RWPE2 (cell line): ENCODE results near the gene DPY19L3.

Source experiments
- ATAC-seq: fragments of 200-7000 bp; cut with Tn5 transposase; 3 replicates; pipeline ENCODE4 v1.9.1; 2021; ENCODE audit warnings: low read depth
- DNase-seq: peaks from one replicate; pipeline ENCODE4 v3.0.0-alpha.2; 2020; ENCODE audit warnings: low spot score
- H3K27ac ChIP-seq: fragments of 450-650 bp; 2 replicates; pipeline ENCODE4 v1.5.1; 2017; ENCODE audit warnings: mild to moderate bottlenecking; ENCODE audit not compliant: poor library complexity, severe bottlenecking
- H3K27me3 ChIP-seq: fragments of 250-450 bp; sonication (Bioruptor Pico); 2 replicates; pipeline ENCODE4 v1.5.1; 2021; ENCODE audit warnings: mild to moderate bottlenecking, moderate library complexity; ENCODE audit not compliant: insufficient read depth, poor library complexity, severe bottlenecking
- H3K36me3 ChIP-seq: fragments of 250-450 bp; sonication (Bioruptor Pico); 2 replicates; pipeline ENCODE4 v1.5.1; 2020; ENCODE audit warnings: low read depth, mild to moderate bottlenecking, moderate library complexity
- H3K4me1 ChIP-seq: fragments of 250-450 bp; sonication (Bioruptor Pico); 2 replicates; pipeline ENCODE4 v1.5.1; 2021; ENCODE audit warnings: mild to moderate bottlenecking, moderate library complexity; ENCODE audit not compliant: insufficient read depth, poor library complexity, severe bottlenecking
- H3K4me3 ChIP-seq: fragments of 250-450 bp; sonication (Bioruptor Pico); 2 replicates; pipeline ENCODE4 v1.5.1; 2021; ENCODE audit warnings: mild to moderate bottlenecking, moderate library complexity; ENCODE audit not compliant: severe bottlenecking
- H3K9me3 ChIP-seq: fragments of 250-450 bp; sonication (Bioruptor Pico); 2 replicates; pipeline ENCODE4 v1.5.1; 2021; ENCODE audit warnings: mild to moderate bottlenecking, moderate library complexity; ENCODE audit not compliant: severe bottlenecking
- TF ChIP-seq, protein P1 (sequence below): fragments of 450-650 bp; IDR thresholded peaks from one replicate; pipeline ENCODE4 v1.5.1; 2017; ENCODE audit warnings: mild to moderate bottlenecking, moderate library complexity; ENCODE audit not compliant: poor library complexity, severe bottlenecking

Gene DPY19L3

DNA sequence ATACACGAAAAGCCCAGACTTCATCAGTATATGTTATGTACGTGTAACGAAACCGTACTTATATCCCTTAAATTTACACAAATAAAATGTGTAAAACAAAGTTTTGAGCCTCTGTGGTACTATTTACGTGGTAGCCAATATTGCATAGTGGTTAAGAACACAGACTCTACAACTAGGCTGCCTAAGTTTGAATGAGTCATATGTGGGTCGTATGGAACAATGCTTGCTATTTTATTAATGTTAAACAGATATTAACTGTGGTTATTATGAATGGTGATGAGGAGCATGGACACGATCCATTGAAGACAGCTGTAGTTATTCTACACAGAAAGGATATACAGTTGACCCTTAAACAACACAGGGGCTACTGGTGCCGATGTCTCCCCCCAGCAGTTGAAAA, 42.5 kb downstream of the DPY19L3 start:
- Histone ChIP-seq H3K4me3 (no peak overlapping the region), H3K36me3 (no peaks in the 10 kb centered on the region), H3K27me3 (no peaks in the 10 kb centered on the region), H3K4me1 (no peaks in the 10 kb centered on the region), H3K27ac (no peak overlapping the region), H3K9me3 (no peaks in the 10 kb centered on the region)
- ATAC-seq (no peak), DNase-seq (no peak)
- TF ChIP-seq, protein P1, sequence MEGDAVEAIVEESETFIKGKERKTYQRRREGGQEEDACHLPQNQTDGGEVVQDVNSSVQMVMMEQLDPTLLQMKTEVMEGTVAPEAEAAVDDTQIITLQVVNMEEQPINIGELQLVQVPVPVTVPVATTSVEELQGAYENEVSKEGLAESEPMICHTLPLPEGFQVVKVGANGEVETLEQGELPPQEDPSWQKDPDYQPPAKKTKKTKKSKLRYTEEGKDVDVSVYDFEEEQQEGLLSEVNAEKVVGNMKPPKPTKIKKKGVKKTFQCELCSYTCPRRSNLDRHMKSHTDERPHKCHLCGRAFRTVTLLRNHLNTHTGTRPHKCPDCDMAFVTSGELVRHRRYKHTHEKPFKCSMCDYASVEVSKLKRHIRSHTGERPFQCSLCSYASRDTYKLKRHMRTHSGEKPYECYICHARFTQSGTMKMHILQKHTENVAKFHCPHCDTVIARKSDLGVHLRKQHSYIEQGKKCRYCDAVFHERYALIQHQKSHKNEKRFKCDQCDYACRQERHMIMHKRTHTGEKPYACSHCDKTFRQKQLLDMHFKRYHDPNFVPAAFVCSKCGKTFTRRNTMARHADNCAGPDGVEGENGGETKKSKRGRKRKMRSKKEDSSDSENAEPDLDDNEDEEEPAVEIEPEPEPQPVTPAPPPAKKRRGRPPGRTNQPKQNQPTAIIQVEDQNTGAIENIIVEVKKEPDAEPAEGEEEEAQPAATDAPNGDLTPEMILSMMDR = no peak

DNA sequence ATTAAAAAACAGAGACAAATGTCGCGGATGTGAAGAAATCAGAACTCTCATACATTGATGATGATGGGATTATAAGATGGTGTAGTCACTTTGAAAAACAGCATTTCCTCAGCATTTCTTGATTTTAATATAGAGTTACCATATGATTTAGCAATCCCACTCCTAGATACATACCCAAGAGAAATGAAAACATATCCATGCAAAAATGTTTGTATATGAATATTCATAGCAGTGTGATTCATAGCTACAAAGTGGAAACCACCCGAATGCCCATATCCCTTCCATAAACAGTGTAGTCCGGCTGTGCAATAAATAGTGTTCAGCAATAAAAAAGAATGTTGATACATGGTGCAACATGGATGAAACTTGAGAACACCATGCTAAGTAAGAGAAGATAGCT, 44.6 kb downstream of the DPY19L3 start:
- Histone ChIP-seq H3K9me3 (no peaks in the 10 kb centered on the region), H3K27ac (no peak overlapping the region), H3K4me3 (no peak overlapping the region), H3K27me3 (no peaks in the 10 kb centered on the region), H3K36me3 (peaks cover 6% of the 10 kb centered on the region; the same call in 1 of the 2 replicates), H3K4me1 (no peaks in the 10 kb centered on the region)
- ATAC-seq (no peak), DNase-seq (no peak)
- TF ChIP-seq, protein P1 = no peak

DNA sequence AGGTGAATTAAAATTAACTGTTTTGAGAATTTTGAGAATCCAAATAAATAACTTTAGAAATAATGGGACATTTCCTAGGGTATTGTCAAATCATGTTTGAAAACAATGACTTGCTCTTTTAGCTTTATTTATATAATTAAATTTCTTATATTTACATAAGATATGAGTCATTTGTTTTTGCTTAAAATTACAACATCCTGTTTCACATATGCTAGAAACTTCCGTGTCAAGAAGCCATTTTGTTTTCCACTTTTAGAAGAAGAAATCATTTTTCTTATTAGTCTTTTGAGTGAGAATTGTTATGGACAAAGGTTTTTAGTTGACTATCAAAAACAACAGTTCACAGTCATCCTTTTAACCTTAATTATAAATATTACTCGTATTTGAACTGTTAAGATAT, 48.2 kb downstream of the DPY19L3 start:
- no peak overlapping the region for H3K4me3 ChIP-seq
- TF ChIP-seq, protein P1 = no peak
- no peak overlapping the region for H3K27ac ChIP-seq
- ATAC-seq = no peak
- no peaks in the 10 kb centered on the region for H3K27me3 ChIP-seq
- peaks cover 27% of the 10 kb centered on the region for H3K36me3 ChIP-seq
- no peaks in the 10 kb centered on the region for H3K9me3 ChIP-seq
- DNase-seq = no peak
- no peaks in the 10 kb centered on the region for H3K4me1 ChIP-seq

DNA sequence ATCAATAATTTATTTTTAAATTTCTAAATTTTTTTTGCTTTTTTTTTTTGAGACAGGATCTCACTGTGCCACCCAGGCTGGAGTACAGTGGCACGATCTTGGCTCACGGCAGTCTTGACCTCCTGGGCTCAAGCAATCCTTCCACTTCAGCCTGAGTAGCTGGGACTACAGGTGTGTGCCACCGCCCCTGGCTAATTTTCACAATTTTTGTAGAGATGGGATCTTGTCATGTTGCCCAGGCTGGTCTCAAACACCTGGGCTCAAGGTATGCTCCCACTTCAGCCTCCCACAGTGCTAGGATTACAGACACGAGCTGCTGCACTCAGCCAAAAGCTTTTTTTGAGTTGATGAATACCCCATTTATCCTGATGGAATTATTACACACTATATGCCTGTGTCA, 50.8 kb downstream of the DPY19L3 start:
- Histone ChIP-seq H3K27me3 (no peaks in the 10 kb centered on the region), H3K9me3 (no peaks in the 10 kb centered on the region), H3K4me1 (no peaks in the 10 kb centered on the region), H3K36me3 (peaks cover 34% of the 10 kb centered on the region), H3K27ac (no peak overlapping the region), H3K4me3 (no peak overlapping the region)
- DNase-seq (no peak), ATAC-seq (no peak)
- TF ChIP-seq, protein P1 = no peak

DNA sequence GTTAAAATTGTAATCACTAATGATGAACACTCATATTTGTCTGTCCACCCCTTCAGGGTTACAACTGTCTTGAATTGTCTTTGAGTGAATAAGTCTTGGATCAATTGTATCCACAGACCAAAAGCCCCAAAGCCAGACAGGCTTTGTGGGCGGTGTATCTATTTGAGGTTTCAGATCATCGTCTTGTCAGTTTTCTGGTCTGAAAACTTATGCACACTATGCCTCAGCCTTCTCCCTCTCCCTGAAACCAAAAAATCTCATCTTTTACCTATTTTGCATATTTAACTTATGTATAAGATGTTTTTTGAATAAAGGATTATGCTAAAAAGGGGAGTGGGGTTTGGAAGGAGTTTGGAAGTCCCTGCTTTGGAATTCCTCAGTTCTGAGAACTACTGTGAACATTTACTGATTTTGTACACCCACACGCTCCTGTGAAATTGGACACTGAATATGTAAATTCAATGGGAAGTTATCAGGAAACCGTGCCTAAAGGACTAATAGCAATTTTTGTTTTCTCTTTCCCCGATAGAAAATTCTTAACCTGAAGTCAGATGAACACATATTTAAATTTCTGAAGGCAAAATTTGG, 52.1 kb downstream of the DPY19L3 start:
- Histone ChIP-seq H3K27me3 (no peaks in the 10 kb centered on the region), H3K36me3 (peaks cover 34% of the 10 kb centered on the region), H3K27ac (no peak overlapping the region), H3K4me1 (no peaks in the 10 kb centered on the region), H3K9me3 (no peaks in the 10 kb centered on the region), H3K4me3 (no peak overlapping the region)
- no peak for DNase-seq
- TF ChIP-seq, protein P1 = no peak
- ATAC-seq = no peak
